HL-60/S4 treated with retinoic acid at 250 ng/mL for 4 days and 3 days (cell line): ENCODE measurements around the gene ZIC4.

ENCODE experiments used
- in situ Hi-C: fragments of 300-500 bp; cut with MboI; formaldehyde crosslinking; loops from 2 replicates; pipeline ENCODE4 v1.7.0; 2022; ENCODE audit warnings: low sequenced_read_pairs

The ZIC4 gene

GRCh38 chr3:147406028-147406931, at the start of gene ZIC4:
ZIC4 (minus strand) TSS chr3:147406543; CDS start chr3:147402797, 3,746 bp downstream.
- in situ Hi-C loops: no loop called here

GRCh38 chr3:147449669-147450068, 43.3 kb upstream of the ZIC4 start:
- in situ Hi-C loops: no loop called here

- in situ Hi-C loops: no loop called here
These were observed 40.9 kb upstream of the ZIC4 start for GRCh38 chr3:147447224-147447623.

GRCh38 chr3:147431751-147432150, 25.4 kb upstream of the ZIC4 start:
- in situ Hi-C loops: no loop called here

- in situ Hi-C loops: no loop called here
These were observed 22.4 kb upstream of the ZIC4 start for GRCh38 chr3:147428754-147429153.

GRCh38 chr3:147428326-147428725, 22.0 kb upstream of the ZIC4 start:
- in situ Hi-C loops: no loop called here

GRCh38 chr3:147427746-147428145, 21.4 kb upstream of the ZIC4 start:
- in situ Hi-C loops: no loop called here

- in situ Hi-C loops: no loop called here
These were observed 20.6 kb upstream of the ZIC4 start for GRCh38 chr3:147426931-147427330.

- in situ Hi-C loops: no loop called here
These were observed 19.1 kb upstream of the ZIC4 start for GRCh38 chr3:147425388-147425850.

GRCh38 chr3:147424581-147425387, 18.4 kb upstream of the ZIC4 start:
- in situ Hi-C loops: no loop called here

- in situ Hi-C loops: no loop called here
These were observed 17.6 kb upstream of the ZIC4 start for GRCh38 chr3:147423798-147424580.

- in situ Hi-C loops: no loop called here
These were observed 17.1 kb upstream of the ZIC4 start for GRCh38 chr3:147423537-147423797.

GRCh38 chr3:147422601-147423536, 16.5 kb upstream of the ZIC4 start:
- in situ Hi-C loops: no loop called here

- in situ Hi-C loops: no loop called here
These were observed 15.9 kb upstream of the ZIC4 start for GRCh38 chr3:147422196-147422595.

GRCh38 chr3:147421184-147421912, 15.0 kb upstream of the ZIC4 start:
- in situ Hi-C loops: no loop called here

- in situ Hi-C loops: no loop called here
These were observed 14.2 kb upstream of the ZIC4 start for GRCh38 chr3:147420353-147421183.

- in situ Hi-C loops: no loop called here
These were observed 13.5 kb upstream of the ZIC4 start for GRCh38 chr3:147419781-147420224.
